ENCODE data around the gene CLCN7. TPM values are rescaled to one million over a fixed set of nuclear protein-coding genes. Genes with fewer than 3 reads are reported as not detected.
A peak's percentile ranks its signal among the peaks of the same experiment; 100 is the strongest.

Gene CLCN7
- total RNA-seq, 1 donor, result 58.2 TPM

DNA sequence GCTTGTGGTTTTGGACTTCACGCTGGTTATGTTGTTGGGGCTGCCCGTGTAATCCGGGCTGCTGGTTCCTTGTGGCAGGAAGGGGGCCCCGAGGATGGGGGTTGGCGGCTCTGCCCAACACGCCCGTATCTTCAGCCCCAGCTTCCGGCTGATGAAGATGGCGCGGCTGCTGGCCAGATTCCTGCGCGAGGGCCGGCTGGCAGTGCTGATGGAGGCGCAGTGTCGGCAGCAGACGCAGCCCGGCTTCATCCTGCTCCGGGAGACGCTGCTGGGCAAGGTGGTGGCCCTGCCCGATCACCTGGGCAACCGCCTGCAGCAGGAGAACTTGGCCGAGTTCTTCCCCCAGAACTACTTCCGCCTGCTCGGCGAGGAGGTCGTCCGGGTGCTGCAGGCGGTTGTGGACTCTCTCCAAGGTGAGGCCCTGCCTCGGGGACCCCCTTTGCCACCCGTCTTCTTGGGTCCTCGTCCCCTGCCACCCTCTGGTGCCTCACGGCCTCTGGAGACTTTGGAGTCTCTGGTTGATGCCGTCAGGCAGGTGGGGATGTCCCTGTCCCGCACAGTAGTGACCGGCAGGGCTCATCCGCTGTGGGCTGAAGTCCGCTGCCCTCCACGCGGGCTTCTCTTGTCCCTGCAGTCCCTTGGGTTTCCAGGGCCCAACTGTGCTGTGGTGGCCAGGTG is 20.5 kb upstream of the CLCN7 start:
- Histone ChIP-seq H3K4me1 (ENCODE audit: insufficient read depth, low read length) (peaks cover 23% of the 10 kb centered on the region), H3K27me3 (ENCODE audit: insufficient read depth, low read length) (no peaks in the 10 kb centered on the region), H3K9me3 (ENCODE audit: low read depth, low read length) (no peaks in the 10 kb centered on the region), H3K4me3 (ENCODE audit: low read length) (no peak overlapping the region)

DNA sequence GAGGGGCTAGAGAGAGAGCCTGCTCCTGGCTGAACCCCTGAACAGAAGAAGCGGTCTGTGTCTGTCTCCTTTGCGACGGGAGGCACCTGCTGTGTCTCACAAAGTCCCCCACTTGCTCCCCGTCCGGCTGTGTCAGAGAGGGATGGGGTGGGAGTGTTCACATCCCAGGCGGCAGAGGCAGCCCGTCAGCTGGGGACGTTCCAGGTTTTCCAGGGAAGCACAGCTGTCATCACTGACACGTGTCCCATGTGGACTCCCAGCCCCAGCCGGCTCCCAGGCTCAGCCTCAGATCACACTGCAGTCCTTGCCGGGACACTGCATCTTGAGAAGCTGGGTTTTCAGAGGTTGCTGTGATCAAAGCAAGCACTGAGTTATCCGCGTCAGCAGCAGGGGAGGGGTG is 19.9 kb upstream of the CLCN7 start:
- Histone ChIP-seq H3K9me3 (ENCODE audit: low read depth, low read length) (no peaks in the 10 kb centered on the region), H3K4me3 (ENCODE audit: low read length) (no peak overlapping the region), H3K4me1 (ENCODE audit: insufficient read depth, low read length) (peaks cover 23% of the 10 kb centered on the region), H3K27me3 (ENCODE audit: insufficient read depth, low read length) (no peaks in the 10 kb centered on the region)

DNA sequence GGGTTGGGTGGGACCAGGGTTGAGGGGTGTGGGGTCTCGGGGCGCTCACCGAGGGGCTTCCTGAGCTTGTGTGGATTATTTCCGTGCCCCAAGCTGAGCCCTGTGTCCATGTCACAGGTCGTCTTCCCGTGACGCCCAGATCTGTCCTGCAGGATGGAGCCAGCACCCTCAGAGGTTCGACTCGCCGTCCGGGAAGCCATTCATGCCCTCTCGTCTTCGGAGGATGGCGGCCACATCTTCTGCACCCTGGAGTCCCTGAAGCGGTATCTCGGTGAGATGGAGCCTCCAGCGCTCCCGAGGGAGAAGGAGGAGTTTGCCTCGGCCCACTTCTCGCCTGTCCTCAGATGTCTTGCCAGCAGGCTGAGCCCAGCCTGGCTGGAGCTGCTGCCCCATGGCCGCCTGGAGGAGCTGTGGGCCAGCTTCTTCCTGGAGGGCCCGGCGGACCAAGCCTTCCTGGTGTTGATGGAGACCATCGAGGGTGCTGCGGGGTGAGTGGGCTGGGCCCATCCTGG is 19.4 kb upstream of the CLCN7 start:
- Histone ChIP-seq H3K9me3 (ENCODE audit: low read depth, low read length) (no peaks in the 10 kb centered on the region), H3K27me3 (ENCODE audit: insufficient read depth, low read length) (no peaks in the 10 kb centered on the region), H3K4me1 (ENCODE audit: insufficient read depth, low read length) (peaks cover 23% of the 10 kb centered on the region), H3K4me3 (ENCODE audit: low read length) (peak overlapping the region; percentile 58)

DNA sequence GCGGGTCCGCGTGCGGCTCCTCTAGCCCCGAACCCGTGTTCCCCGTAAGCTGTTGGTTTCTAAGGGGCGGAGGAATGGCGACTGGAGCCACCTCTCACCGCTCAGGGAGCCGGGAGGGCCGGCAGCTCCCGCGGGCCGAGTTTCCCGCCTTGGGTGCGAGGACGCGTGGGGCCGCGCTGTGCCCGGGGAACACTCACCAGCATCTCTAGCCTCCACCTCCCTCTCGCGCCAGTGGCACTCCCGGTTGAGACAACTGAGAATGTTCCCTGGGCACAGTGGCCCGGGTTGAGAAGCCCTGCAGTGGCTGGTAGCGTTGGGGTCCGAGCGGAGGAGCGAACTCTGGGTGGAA is 18.9 kb upstream of the CLCN7 start:
- H3K4me3 ChIP-seq (ENCODE audit: low read length), result peak overlapping the region; percentile 58
- no peaks in the 10 kb centered on the region for H3K27me3 ChIP-seq (ENCODE audit: insufficient read depth, low read length)
- H3K4me1 ChIP-seq (ENCODE audit: insufficient read depth, low read length), result peaks cover 26% of the 10 kb centered on the region
- no peaks in the 10 kb centered on the region for H3K9me3 ChIP-seq (ENCODE audit: low read depth, low read length)

DNA sequence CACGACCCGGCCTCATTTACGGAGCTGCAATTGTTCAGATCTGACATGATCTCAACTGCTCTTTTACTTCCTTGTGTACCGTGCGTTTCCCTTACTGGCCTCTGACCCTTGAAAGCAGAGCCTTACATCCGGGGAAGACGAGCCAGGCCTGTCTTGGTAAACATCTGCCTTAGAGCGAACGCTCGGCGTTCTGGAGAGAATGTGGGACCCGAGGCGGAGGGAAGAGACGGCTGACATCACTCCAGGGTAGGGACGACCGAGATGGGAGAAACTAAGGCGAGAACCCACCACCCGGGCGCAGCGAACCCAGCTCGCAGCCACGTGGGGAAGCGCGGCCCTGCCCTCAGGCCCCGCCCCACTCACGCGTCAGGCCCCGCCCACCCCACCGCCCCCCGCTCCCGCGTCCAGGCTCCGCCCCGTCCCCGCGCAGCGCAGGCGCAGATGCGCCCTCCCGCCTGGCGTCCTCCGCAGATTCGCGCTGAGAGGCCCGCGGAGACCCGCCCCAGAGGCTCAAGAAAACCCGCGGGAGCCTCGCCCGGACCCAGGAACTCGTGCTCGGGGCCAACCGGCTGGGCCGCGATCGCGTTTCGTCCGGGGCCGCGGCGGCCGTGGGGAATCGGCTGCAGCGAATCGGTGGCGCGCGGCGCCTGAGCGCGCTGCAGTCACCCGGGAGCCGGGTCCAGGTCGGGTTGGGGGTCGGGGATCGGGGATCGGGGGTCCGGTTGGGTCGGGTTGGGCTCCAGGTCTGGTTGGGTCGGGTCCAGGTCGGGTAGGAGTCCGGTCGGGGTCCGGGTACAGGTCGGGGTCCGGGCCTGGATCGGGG is 18.3 kb upstream of the CLCN7 start, which contains the start of gene TELO2:
TELO2 (plus strand) TSS at position 438 of the 823 bp plus-strand sequence. CDS start 922 bp downstream, outside the sequence.
- Histone ChIP-seq H3K9me3 (ENCODE audit: low read depth, low read length) (no peaks in the 10 kb centered on the region), H3K4me1 (ENCODE audit: insufficient read depth, low read length) (peaks cover 29% of the 10 kb centered on the region), H3K4me3 (ENCODE audit: low read length) (peak within 1 kb of the TSS; percentile 58), H3K27me3 (ENCODE audit: insufficient read depth, low read length) (no peaks in the 10 kb centered on the region)

DNA sequence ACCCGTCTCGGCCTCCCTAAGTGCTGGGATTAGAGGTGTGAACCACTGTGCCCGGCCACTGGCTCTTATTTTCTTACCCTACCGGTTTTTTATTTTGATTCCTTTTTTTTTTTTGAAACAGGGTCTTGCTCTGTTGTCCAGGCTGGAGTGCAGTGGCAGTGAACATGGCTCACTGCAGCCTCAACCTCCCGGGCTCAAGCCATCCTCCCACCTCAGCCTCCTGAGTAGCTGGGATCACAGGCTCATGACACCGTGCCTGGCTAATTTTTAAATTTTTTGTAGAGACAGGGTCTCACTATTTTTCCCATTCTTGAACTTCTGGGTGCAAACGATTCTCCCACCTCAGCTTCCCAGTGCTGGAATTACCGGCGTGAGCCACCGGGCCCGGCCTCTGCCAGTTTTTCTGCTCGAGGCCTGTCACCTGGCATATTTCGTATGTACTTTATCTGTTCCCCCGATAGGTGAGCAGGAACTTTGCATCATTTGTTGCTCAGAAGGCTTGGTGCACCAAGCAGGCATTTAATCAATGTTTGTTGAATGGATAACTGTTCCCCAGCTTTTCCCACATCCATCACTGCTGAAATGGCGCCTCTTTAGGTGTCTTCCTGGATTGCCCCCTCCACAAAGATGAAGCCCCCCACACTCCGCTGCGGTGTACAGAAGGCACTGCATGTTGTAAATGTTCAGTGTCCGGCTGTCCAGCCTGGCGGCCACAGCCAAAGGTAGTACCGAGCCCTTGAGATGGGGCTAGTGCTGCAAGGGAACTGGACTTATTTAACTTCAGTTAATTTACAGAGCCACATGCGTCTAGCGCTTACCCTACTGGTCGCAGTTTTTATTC is 17.5 kb upstream of the CLCN7 start:
- Histone ChIP-seq H3K27me3 (ENCODE audit: insufficient read depth, low read length) (no peaks in the 10 kb centered on the region), H3K4me3 (ENCODE audit: low read length) (peak overlapping the region; percentile 37), H3K4me1 (ENCODE audit: insufficient read depth, low read length) (peaks cover 29% of the 10 kb centered on the region), H3K9me3 (ENCODE audit: low read depth, low read length) (no peaks in the 10 kb centered on the region)

DNA sequence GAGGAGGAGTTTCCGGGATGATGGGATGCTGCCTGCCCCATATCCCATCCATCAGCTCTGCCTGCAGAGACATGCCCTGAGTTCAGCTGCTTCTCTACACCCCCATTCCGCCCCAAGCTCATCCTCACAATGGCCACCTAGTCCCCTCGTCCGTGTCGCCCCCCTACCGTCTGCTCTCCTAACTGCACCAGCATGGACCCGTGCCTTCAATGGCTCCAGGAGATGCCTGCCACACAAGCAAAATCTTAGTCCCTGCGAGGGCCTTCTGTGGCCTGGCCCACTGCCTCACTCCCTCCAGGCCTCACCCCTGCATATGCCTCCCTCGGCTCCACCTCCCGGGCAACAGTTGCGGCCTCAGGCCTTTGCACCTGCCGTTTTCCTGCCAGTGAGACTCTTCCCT is 16.5 kb upstream of the CLCN7 start:
- H3K4me1 ChIP-seq (ENCODE audit: insufficient read depth, low read length), result peaks cover 29% of the 10 kb centered on the region
- H3K9me3 ChIP-seq (ENCODE audit: low read depth, low read length), result no peaks in the 10 kb centered on the region
- H3K4me3 ChIP-seq (ENCODE audit: low read length), result no peak overlapping the region
- no peaks in the 10 kb centered on the region for H3K27me3 ChIP-seq (ENCODE audit: insufficient read depth, low read length)

DNA sequence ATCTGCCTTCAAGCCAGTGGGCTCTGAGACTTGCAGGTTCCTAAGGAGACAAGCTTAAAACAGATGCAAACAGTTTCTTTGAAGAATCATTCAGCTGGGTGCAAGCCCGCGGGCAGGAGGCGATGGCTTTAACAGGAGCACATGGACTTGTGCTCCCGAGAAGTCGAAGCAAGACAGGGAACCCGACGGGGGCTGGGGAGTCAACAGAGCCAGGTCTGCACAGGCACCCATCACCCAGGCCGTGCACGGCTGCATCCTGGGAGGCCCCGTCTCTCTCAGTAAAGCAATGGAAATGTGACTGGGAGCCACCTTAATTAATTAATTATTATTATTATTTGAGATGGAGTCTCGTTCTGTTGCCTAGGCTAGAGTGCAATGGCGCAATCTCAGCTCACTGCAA is 14.2 kb upstream of the CLCN7 start:
- Histone ChIP-seq H3K27me3 (ENCODE audit: insufficient read depth, low read length) (no peaks in the 10 kb centered on the region), H3K4me3 (ENCODE audit: low read length) (no peak overlapping the region), H3K4me1 (ENCODE audit: insufficient read depth, low read length) (peaks cover 25% of the 10 kb centered on the region), H3K9me3 (ENCODE audit: low read depth, low read length) (no peaks in the 10 kb centered on the region)

DNA sequence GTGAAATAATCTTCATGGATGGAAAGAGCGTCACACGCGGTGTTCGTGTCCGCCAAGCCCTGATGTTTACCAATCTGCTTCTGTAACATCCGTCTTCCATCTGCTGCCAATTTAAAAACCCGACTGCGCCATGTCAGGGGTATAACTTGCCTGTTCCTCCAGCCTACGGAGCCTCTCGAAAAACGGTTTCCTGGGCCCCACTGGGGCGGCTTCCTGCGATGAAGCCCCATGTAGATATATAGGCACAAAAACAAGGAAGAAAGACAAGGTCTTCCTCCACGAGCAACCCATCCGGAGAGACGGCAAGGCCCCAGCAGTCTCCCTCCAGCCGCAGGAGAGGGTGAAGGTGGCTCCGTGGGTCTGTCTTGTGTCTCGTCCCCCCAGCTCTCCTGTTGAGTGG is 13.8 kb upstream of the CLCN7 start, which contains the start of gene PTX4:
PTX4 (minus strand) TSS at position 326 of the 400 bp plus-strand sequence; CDS start at position 291, 35 bp downstream.
- H3K4me3 ChIP-seq (ENCODE audit: low read length), result no peak within 1 kb of the TSS
- H3K27me3 ChIP-seq (ENCODE audit: insufficient read depth, low read length), result no peaks in the 10 kb centered on the region
- no peaks in the 10 kb centered on the region for H3K9me3 ChIP-seq (ENCODE audit: low read depth, low read length)
- H3K4me1 ChIP-seq (ENCODE audit: insufficient read depth, low read length), result peaks cover 25% of the 10 kb centered on the region

DNA sequence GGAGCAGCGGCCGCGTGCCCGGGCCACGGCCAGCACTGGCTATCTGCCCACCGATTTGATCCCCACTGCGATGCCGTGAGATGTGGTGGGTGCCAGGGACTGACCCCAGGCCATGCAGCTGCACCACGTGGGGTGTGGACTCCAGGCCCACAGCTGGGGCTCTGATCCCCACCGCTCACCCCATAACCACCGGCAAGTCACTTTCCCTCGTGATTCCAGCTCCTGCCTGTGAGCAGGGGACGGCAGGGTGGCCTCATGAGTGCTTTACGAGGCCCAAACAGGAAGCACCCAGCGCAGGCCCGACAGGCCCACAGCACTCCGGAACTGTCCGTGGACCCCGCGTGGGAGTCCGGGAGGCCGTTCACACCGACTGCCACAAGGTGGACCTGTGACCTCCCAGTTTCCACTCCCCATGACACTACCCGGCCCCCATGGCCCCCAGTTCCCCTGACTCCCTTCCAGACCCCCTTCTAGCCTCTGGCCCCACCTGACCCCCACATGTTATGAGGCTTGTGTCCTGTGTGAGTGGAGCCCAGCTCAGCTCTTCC is 13.3 kb upstream of the CLCN7 start:
- peaks cover 30% of the 10 kb centered on the region for H3K4me1 ChIP-seq (ENCODE audit: insufficient read depth, low read length)
- no peaks in the 10 kb centered on the region for H3K27me3 ChIP-seq (ENCODE audit: insufficient read depth, low read length)
- H3K9me3 ChIP-seq (ENCODE audit: low read depth, low read length), result no peaks in the 10 kb centered on the region
- H3K4me3 ChIP-seq (ENCODE audit: low read length), result no peak overlapping the region

DNA sequence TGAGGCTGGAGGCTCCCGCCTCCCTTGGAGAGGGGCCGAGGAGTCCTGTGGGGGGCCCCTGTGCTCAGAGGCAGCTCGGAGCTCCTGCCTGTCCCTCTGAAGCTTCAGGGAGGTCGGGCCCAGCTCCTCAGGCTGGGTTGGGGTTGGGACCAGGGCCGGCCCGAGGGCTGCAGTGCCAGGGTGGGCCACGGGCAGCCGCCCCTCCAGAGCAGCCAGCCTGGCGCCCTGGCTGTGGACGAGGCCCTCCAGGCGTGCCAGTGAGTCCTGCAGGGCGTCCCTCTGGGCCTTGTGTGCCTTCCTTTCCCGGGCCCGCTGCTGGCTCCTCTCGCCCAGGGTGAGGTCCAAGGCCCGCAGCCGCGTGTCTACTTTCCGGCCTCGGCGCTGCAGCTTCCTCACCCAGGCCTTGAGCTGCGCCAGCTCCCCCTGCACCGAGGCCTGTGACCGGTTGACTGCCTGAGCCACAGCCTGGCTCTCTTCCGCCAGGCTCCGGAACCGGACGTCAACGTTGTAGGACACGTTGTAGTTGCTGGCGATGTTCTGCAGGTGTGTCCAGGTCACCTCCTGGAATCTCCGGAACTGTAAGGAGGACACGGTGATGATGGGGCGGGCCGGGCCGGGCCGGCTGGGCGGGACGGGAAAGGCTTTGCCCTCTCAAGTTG is 12.7 kb upstream of the CLCN7 start:
- peaks cover 26% of the 10 kb centered on the region for H3K4me1 ChIP-seq (ENCODE audit: insufficient read depth, low read length)
- no peak overlapping the region for H3K4me3 ChIP-seq (ENCODE audit: low read length)
- H3K9me3 ChIP-seq (ENCODE audit: low read depth, low read length), result no peaks in the 10 kb centered on the region
- H3K27me3 ChIP-seq (ENCODE audit: insufficient read depth, low read length), result no peaks in the 10 kb centered on the region

DNA sequence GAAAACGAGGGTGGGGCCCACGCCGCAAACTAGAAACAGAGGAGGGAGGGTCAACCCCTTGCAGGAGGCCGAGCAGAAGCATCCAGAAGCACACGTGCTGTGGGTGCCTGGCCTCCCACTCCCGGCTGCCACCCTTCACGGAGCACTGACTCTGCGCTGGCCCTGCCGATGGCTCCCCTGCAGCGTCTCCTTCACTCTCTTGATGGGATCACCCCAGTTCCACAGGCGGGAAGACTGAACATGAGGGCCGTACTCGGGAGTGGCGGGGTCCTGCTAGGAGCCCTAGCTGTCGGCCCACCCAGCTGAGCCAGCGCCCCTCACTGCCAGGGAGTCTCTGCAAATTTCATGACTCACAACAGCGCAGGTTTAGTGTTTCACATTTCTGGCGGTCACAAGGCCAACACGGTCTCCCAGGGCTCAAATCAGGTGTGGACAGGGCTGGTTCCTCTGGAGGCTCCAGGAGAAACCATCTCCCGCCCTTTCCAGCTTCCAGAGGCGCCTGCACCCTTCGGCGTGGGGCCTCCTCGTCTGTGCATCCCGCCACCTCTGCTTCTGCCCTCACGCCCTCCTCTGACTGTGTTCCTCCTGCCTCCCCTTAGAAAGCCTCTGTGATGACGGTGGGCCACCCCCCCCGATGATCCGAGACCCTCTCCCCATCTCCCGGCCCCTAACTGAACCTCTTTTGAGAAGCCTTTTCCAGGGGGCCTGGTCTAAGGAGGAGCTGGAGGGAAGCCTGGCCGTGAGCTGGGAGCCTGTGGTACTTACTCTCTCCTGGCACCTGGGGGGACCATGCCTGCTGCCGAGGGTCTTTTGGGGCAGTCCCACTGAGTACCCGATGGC is 11.9 kb upstream of the CLCN7 start:
- Histone ChIP-seq H3K27me3 (ENCODE audit: insufficient read depth, low read length) (no peaks in the 10 kb centered on the region), H3K9me3 (ENCODE audit: low read depth, low read length) (no peaks in the 10 kb centered on the region), H3K4me1 (ENCODE audit: insufficient read depth, low read length) (peaks cover 22% of the 10 kb centered on the region), H3K4me3 (ENCODE audit: low read length) (no peak overlapping the region)

DNA sequence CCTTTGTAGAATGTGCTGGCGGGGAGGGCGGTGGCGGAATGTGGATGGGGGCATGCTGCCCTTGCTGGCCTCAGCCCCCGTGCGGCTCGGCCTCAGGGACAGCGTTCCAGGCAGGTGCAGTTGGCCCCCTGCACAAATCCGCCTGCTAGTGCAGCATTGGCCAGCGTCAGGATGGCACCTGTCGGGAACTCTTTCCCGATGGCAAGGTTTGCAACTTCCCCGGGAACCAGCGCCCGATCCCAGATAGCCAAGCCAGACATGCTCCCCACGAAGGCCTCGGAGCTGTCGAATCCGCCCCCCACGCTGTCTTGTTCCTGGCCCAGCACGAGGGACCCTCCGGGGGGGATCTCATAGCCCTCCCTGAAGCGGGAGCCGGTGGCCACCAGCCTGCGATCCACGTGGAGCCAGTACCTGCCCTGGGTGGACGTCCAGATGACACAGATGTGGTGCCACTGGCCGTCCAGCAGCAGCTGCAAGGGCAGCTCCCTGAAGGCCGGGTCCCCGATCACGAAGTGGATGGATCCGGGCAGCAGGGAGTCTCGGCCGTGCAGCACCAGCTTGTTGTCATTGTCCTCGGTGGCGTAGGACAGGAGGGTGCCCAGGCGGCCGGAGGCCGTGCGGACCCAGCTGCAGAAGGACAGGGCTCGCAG is 11.1 kb upstream of the CLCN7 start:
- H3K27me3 ChIP-seq (ENCODE audit: insufficient read depth, low read length), result no peaks in the 10 kb centered on the region
- no peak overlapping the region for H3K4me3 ChIP-seq (ENCODE audit: low read length)
- H3K9me3 ChIP-seq (ENCODE audit: low read depth, low read length), result no peaks in the 10 kb centered on the region
- H3K4me1 ChIP-seq (ENCODE audit: insufficient read depth, low read length), result peaks cover 29% of the 10 kb centered on the region

Data from mononuclear cell (primary cell).